ENCODE measurements around the gene CYFIP2.

The CYFIP2 gene
- total RNA-seq, result 308 to 506 (median 391) reads per million in 3 donors

GRCh38 chr5:157265714-157266285 lies at the start of gene CYFIP2:
Gene CYFIP2, plus strand, starts transcription at chr5:157266123. Its CDS starts 19,239 bp downstream, at chr5:157285362.
- Histone ChIP-seq H3K4me1 (ENCODE audit: control insufficient read depth, insufficient read depth, low read length, poor library complexity, severe bottlenecking) (peaks cover 55% of the 10 kb centered on the region), H3K4me3 (ENCODE audit: insufficient read depth, low read depth, low read length, poor library complexity, severe bottlenecking) (peak within 1 kb of the TSS; percentile 74), H3K36me3 (ENCODE audit: control insufficient read depth, insufficient read depth, low read length) (peaks cover 4% of the 10 kb centered on the region), H3K9me3 (ENCODE audit: control insufficient read depth, low read length) (no peaks in the 10 kb centered on the region), H3K27ac (ENCODE audit: insufficient read depth, low read length, poor library complexity, severe bottlenecking) (peak within 1 kb of the TSS; percentile 88), H3K27me3 (replicated peaks; ENCODE audit: control insufficient read depth, insufficient read depth, low read length, poor library complexity, severe bottlenecking) (no peaks in the 10 kb centered on the region)
- DNase-seq, result peak; percentile 81 to 82 (median 81)

- peak overlapping the region; percentile 65 for H3K27ac ChIP-seq (ENCODE audit: insufficient read depth, low read length, poor library complexity, severe bottlenecking)
- peaks cover 85% of the 10 kb centered on the region for H3K4me1 ChIP-seq (ENCODE audit: control insufficient read depth, insufficient read depth, low read length, poor library complexity, severe bottlenecking)
- no peaks in the 10 kb centered on the region for H3K9me3 ChIP-seq (ENCODE audit: control insufficient read depth, low read length)
- no peaks in the 10 kb centered on the region for H3K27me3 ChIP-seq (replicated peaks; ENCODE audit: control insufficient read depth, insufficient read depth, low read length, poor library complexity, severe bottlenecking)
- no peak overlapping the region for H3K4me3 ChIP-seq (ENCODE audit: insufficient read depth, low read depth, low read length, poor library complexity, severe bottlenecking)
- H3K36me3 ChIP-seq (ENCODE audit: control insufficient read depth, insufficient read depth, low read length), result peaks cover 78% of the 10 kb centered on the region
- no peak for DNase-seq
Observed at GRCh38 chr5:157216391-157217142, 49.4 kb upstream of the CYFIP2 start.

GRCh38 chr5:157217289-157218024 lies 48.5 kb upstream of the CYFIP2 start:
- peak overlapping the region; percentile 65 for H3K27ac ChIP-seq (ENCODE audit: insufficient read depth, low read length, poor library complexity, severe bottlenecking)
- H3K9me3 ChIP-seq (ENCODE audit: control insufficient read depth, low read length), result no peaks in the 10 kb centered on the region
- H3K4me1 ChIP-seq (ENCODE audit: control insufficient read depth, insufficient read depth, low read length, poor library complexity, severe bottlenecking), result peaks cover 86% of the 10 kb centered on the region
- H3K27me3 ChIP-seq (replicated peaks; ENCODE audit: control insufficient read depth, insufficient read depth, low read length, poor library complexity, severe bottlenecking), result no peaks in the 10 kb centered on the region
- peak in 2 of 3 donors; percentile 18 to 56 for DNase-seq
- H3K4me3 ChIP-seq (ENCODE audit: insufficient read depth, low read depth, low read length, poor library complexity, severe bottlenecking), result peak overlapping the region; percentile 4
- peaks cover 71% of the 10 kb centered on the region for H3K36me3 ChIP-seq (ENCODE audit: control insufficient read depth, insufficient read depth, low read length)

- Histone ChIP-seq H3K27me3 (replicated peaks; ENCODE audit: control insufficient read depth, insufficient read depth, low read length, poor library complexity, severe bottlenecking) (no peaks in the 10 kb centered on the region), H3K36me3 (ENCODE audit: control insufficient read depth, insufficient read depth, low read length) (peaks cover 68% of the 10 kb centered on the region), H3K4me3 (ENCODE audit: insufficient read depth, low read depth, low read length, poor library complexity, severe bottlenecking) (no peak overlapping the region), H3K9me3 (ENCODE audit: control insufficient read depth, low read length) (no peaks in the 10 kb centered on the region), H3K4me1 (ENCODE audit: control insufficient read depth, insufficient read depth, low read length, poor library complexity, severe bottlenecking) (peaks cover 83% of the 10 kb centered on the region), H3K27ac (ENCODE audit: insufficient read depth, low read length, poor library complexity, severe bottlenecking) (peak overlapping the region; percentile 50)
- no peak for DNase-seq
Observed at GRCh38 chr5:157219491-157220271, 46.2 kb upstream of the CYFIP2 start.

GRCh38 chr5:157221959-157222358 lies 44.0 kb upstream of the CYFIP2 start:
- no peaks in the 10 kb centered on the region for H3K9me3 ChIP-seq (ENCODE audit: control insufficient read depth, low read length)
- no peak overlapping the region for H3K4me3 ChIP-seq (ENCODE audit: insufficient read depth, low read depth, low read length, poor library complexity, severe bottlenecking)
- H3K4me1 ChIP-seq (ENCODE audit: control insufficient read depth, insufficient read depth, low read length, poor library complexity, severe bottlenecking), result peaks cover 74% of the 10 kb centered on the region
- peaks cover 69% of the 10 kb centered on the region for H3K36me3 ChIP-seq (ENCODE audit: control insufficient read depth, insufficient read depth, low read length)
- H3K27me3 ChIP-seq (replicated peaks; ENCODE audit: control insufficient read depth, insufficient read depth, low read length, poor library complexity, severe bottlenecking), result no peaks in the 10 kb centered on the region
- DNase-seq, result no peak
- peak overlapping the region; percentile 87 for H3K27ac ChIP-seq (ENCODE audit: insufficient read depth, low read length, poor library complexity, severe bottlenecking)

GRCh38 chr5:157222506-157223230 lies 43.3 kb upstream of the CYFIP2 start:
- Histone ChIP-seq H3K36me3 (ENCODE audit: control insufficient read depth, insufficient read depth, low read length) (peaks cover 74% of the 10 kb centered on the region), H3K27me3 (replicated peaks; ENCODE audit: control insufficient read depth, insufficient read depth, low read length, poor library complexity, severe bottlenecking) (no peaks in the 10 kb centered on the region), H3K27ac (ENCODE audit: insufficient read depth, low read length, poor library complexity, severe bottlenecking) (peak overlapping the region; percentile 87), H3K4me3 (ENCODE audit: insufficient read depth, low read depth, low read length, poor library complexity, severe bottlenecking) (peak overlapping the region; percentile 19), H3K4me1 (ENCODE audit: control insufficient read depth, insufficient read depth, low read length, poor library complexity, severe bottlenecking) (peaks cover 67% of the 10 kb centered on the region), H3K9me3 (ENCODE audit: control insufficient read depth, low read length) (no peaks in the 10 kb centered on the region)
- peak; percentile 28 to 57 (median 37) for DNase-seq

- peaks cover 84% of the 10 kb centered on the region for H3K36me3 ChIP-seq (ENCODE audit: control insufficient read depth, insufficient read depth, low read length)
- no peak for DNase-seq
- H3K9me3 ChIP-seq (ENCODE audit: control insufficient read depth, low read length), result no peaks in the 10 kb centered on the region
- no peaks in the 10 kb centered on the region for H3K27me3 ChIP-seq (replicated peaks; ENCODE audit: control insufficient read depth, insufficient read depth, low read length, poor library complexity, severe bottlenecking)
- peak overlapping the region; percentile 47 for H3K27ac ChIP-seq (ENCODE audit: insufficient read depth, low read length, poor library complexity, severe bottlenecking)
- peaks cover 40% of the 10 kb centered on the region for H3K4me1 ChIP-seq (ENCODE audit: control insufficient read depth, insufficient read depth, low read length, poor library complexity, severe bottlenecking)
- H3K4me3 ChIP-seq (ENCODE audit: insufficient read depth, low read depth, low read length, poor library complexity, severe bottlenecking), result no peak overlapping the region
Observed at GRCh38 chr5:157225469-157226422, 40.2 kb upstream of the CYFIP2 start.

GRCh38 chr5:157230610-157231009 lies 35.3 kb upstream of the CYFIP2 start:
- Histone ChIP-seq H3K4me1 (ENCODE audit: control insufficient read depth, insufficient read depth, low read length, poor library complexity, severe bottlenecking) (peaks cover 18% of the 10 kb centered on the region), H3K36me3 (ENCODE audit: control insufficient read depth, insufficient read depth, low read length) (peaks cover 93% of the 10 kb centered on the region)

More at GRCh38 chr5:157230610-157231009, 35.3 kb upstream of the CYFIP2 start:
- DNase-seq, result no peak
- H3K27ac ChIP-seq (ENCODE audit: insufficient read depth, low read length, poor library complexity, severe bottlenecking), result peak overlapping the region; percentile 9
- no peak overlapping the region for H3K4me3 ChIP-seq (ENCODE audit: insufficient read depth, low read depth, low read length, poor library complexity, severe bottlenecking)
- H3K9me3 ChIP-seq (ENCODE audit: control insufficient read depth, low read length), result no peaks in the 10 kb centered on the region
- no peaks in the 10 kb centered on the region for H3K27me3 ChIP-seq (replicated peaks; ENCODE audit: control insufficient read depth, insufficient read depth, low read length, poor library complexity, severe bottlenecking)
